ENCODE measurements around the gene LRIG1. TPM values are rescaled to one million over a fixed set of nuclear protein-coding genes. Genes with fewer than 3 reads are reported as not detected.

LRIG1 gene
- total RNA-seq, 1 experiment from 2014 or later, result 52.4 TPM

DNA sequence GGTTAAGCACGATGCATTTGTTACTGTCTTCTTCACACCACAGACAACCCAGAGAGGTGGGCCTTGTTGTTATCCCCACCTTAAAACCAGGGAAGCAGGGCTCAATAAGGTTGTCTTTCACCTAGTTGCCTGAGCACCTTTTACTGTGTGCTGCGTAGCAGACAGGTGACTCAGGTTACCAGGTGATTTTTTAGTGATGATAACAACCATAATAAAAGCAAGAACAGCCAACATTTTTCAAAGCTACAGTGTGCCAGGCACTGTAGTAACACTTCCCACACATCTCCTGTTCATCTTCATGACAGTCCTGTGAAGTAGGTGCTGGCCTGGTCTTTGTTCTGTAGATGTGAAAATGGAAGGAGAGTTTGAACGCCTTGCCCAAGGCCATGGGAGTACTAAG lies 147.8 kb downstream of the LRIG1 start:
- Histone ChIP-seq H3K4me2 (ENCODE audit: low read depth, low read length, poor library complexity, severe bottlenecking) (no peak overlapping the region), H4K20me1 (ENCODE audit: insufficient read depth, low read depth, low read length) (no peaks in the 10 kb centered on the region), H2AFZ (ENCODE audit: low read length) (no peak overlapping the region), H3K27me3 (ENCODE audit: low read length) (no peaks in the 10 kb centered on the region), H3K79me2 (ENCODE audit: low read length) (no peaks in the 10 kb centered on the region), H3K4me3 (ENCODE audit: low read length) (no peak overlapping the region), H3K27ac (ENCODE audit: low read length) (no peak overlapping the region), H3K9me2 (replicated peaks; ENCODE audit: insufficient read depth, low read length) (no peaks in the 10 kb centered on the region), H3K4me1 (ENCODE audit: low read length) (no peaks in the 10 kb centered on the region), H3K36me3 (ENCODE audit: insufficient read depth, low read length) (no peaks in the 10 kb centered on the region), H3K9ac (ENCODE audit: low read length) (no peak overlapping the region), H3K9me3 (ENCODE audit: low read length) (no peaks in the 10 kb centered on the region)
- DNase-seq, result no peak

DNA sequence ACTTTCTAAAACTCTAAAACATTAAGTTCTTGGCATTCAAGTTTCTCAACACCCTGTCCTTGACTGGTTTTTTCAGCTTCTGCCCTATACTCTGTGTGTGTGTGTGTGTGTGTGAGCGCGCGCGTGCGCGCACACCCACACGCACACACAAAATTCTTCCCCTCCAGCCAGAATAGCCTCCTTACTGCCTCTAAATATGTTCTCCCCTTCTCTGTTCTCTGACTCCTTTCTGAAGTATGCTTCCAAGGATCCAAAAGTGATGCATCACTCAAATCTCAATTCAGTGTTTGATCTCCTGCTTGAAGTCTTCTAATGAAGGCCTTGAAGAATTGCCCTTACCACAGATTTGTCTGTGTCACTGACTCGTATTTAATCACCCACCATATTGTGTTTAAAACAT lies 150.2 kb downstream of the LRIG1 start:
- no peaks in the 10 kb centered on the region for H3K79me2 ChIP-seq (ENCODE audit: low read length)
- H4K20me1 ChIP-seq (ENCODE audit: insufficient read depth, low read depth, low read length), result no peaks in the 10 kb centered on the region
- H3K27ac ChIP-seq (ENCODE audit: low read length), result no peak overlapping the region
- H3K9me2 ChIP-seq (replicated peaks; ENCODE audit: insufficient read depth, low read length), result no peaks in the 10 kb centered on the region
- no peaks in the 10 kb centered on the region for H3K27me3 ChIP-seq (ENCODE audit: low read length)
- H3K4me2 ChIP-seq (ENCODE audit: low read depth, low read length, poor library complexity, severe bottlenecking), result no peak overlapping the region
- H3K4me1 ChIP-seq (ENCODE audit: low read length), result no peaks in the 10 kb centered on the region
- H3K4me3 ChIP-seq (ENCODE audit: low read length), result no peak overlapping the region
- no peak for DNase-seq
- H3K36me3 ChIP-seq (ENCODE audit: insufficient read depth, low read length), result no peaks in the 10 kb centered on the region
- no peak overlapping the region for H3K9ac ChIP-seq (ENCODE audit: low read length)
- no peaks in the 10 kb centered on the region for H3K9me3 ChIP-seq (ENCODE audit: low read length)
- H2AFZ ChIP-seq (ENCODE audit: low read length), result no peak overlapping the region

DNA sequence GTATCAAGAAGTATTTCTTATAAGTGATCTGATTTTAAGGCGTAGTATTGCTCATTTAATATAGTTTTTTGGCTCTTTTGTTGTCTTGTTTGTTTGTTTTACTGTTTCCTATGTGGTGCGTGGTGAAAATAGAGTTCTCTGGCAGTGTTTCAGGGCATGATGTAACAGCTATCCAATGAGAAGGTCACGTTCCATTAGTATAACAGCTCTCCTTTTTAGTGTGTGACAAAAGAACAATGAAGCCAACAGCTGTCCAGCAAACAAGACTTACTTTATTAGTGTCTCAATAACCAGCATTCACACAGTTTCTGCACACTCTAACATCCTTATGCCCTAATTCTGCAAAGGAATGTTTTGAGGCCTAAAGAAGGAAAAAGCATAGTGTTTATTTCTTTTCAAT lies 152.1 kb downstream of the LRIG1 start:
- Histone ChIP-seq H3K9ac (ENCODE audit: low read length) (no peak overlapping the region), H3K79me2 (ENCODE audit: low read length) (no peaks in the 10 kb centered on the region), H3K27ac (ENCODE audit: low read length) (no peak overlapping the region), H3K27me3 (ENCODE audit: low read length) (no peaks in the 10 kb centered on the region), H3K9me2 (replicated peaks; ENCODE audit: insufficient read depth, low read length) (no peaks in the 10 kb centered on the region), H3K4me1 (ENCODE audit: low read length) (no peaks in the 10 kb centered on the region), H3K4me3 (ENCODE audit: low read length) (no peak overlapping the region), H3K36me3 (ENCODE audit: insufficient read depth, low read length) (no peaks in the 10 kb centered on the region), H3K4me2 (ENCODE audit: low read depth, low read length, poor library complexity, severe bottlenecking) (no peak overlapping the region), H3K9me3 (ENCODE audit: low read length) (no peaks in the 10 kb centered on the region), H4K20me1 (ENCODE audit: insufficient read depth, low read depth, low read length) (no peaks in the 10 kb centered on the region), H2AFZ (ENCODE audit: low read length) (no peak overlapping the region)
- no peak for DNase-seq

DNA sequence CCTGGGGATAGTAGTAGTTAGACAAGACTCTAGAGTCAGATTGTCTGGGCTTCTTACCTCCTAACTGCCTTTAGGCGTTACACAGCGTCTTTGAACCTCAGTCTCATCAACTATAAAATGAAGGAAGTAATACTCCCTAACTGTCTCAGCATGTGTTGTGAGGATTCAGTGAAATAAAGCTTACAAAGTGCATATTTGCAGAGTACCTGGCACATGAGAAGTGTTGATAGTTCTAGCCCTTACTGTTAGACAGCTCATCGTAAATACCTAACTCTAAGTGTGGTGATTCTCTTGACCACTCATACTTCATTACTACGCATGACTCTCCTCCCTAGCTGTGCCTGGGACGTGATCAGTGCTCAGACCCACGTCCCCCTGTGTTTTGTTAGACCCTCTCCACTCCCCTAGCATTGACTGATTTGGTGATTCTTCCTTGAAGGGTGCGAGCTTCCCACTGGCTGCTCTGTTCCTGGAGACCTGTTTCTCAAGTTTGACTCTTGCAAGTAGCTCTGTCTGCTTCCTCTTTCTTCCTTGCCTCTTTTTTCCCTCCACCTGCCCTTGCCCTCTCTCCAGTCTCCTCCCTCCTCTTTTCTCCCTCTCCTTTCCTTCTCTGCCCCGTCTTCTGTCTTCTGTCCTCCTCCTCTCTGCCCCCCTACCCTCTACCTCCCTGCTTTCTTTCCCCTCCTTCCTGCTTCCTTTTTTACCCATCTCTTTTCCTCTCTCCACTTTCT lies 155.8 kb downstream of the LRIG1 start:
- no peaks in the 10 kb centered on the region for H3K9me2 ChIP-seq (replicated peaks; ENCODE audit: insufficient read depth, low read length)
- H3K4me1 ChIP-seq (ENCODE audit: low read length), result no peaks in the 10 kb centered on the region
- no peak overlapping the region for H3K4me3 ChIP-seq (ENCODE audit: low read length)
- H3K4me2 ChIP-seq (ENCODE audit: low read depth, low read length, poor library complexity, severe bottlenecking), result no peak overlapping the region
- DNase-seq, result no peak
- H3K9ac ChIP-seq (ENCODE audit: low read length), result no peak overlapping the region
- no peaks in the 10 kb centered on the region for H4K20me1 ChIP-seq (ENCODE audit: insufficient read depth, low read depth, low read length)
- no peak overlapping the region for H3K27ac ChIP-seq (ENCODE audit: low read length)
- no peaks in the 10 kb centered on the region for H3K27me3 ChIP-seq (ENCODE audit: low read length)
- no peaks in the 10 kb centered on the region for H3K79me2 ChIP-seq (ENCODE audit: low read length)
- no peaks in the 10 kb centered on the region for H3K9me3 ChIP-seq (ENCODE audit: low read length)
- no peak overlapping the region for H2AFZ ChIP-seq (ENCODE audit: low read length)
- no peaks in the 10 kb centered on the region for H3K36me3 ChIP-seq (ENCODE audit: insufficient read depth, low read length)

DNA sequence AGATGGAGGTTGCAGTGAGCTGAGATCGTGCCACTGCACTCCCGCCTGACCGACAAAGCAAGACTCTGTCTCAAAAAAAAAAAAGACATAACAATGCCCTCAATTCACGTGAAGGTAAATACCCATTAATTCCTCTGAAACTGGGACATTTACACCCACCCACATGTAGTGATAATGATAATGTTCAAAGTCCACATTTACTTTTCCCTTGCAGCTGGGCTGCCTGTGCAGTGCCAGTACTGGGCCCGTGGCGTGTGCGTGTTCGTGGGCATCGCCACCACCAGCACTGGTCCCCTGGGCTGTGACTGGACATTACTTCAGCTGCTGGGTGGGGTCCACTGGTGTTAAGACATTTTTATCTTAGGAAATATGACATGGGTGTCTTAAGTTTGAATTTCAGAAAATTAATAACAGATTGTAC lies 156.4 kb downstream of the LRIG1 start:
- Histone ChIP-seq H3K4me3 (ENCODE audit: low read length) (no peak overlapping the region), H3K27ac (ENCODE audit: low read length) (no peak overlapping the region), H3K9ac (ENCODE audit: low read length) (no peak overlapping the region), H3K4me1 (ENCODE audit: low read length) (no peaks in the 10 kb centered on the region), H3K9me3 (ENCODE audit: low read length) (no peaks in the 10 kb centered on the region), H3K4me2 (ENCODE audit: low read depth, low read length, poor library complexity, severe bottlenecking) (no peak overlapping the region), H2AFZ (ENCODE audit: low read length) (no peak overlapping the region), H3K79me2 (ENCODE audit: low read length) (no peaks in the 10 kb centered on the region), H3K9me2 (replicated peaks; ENCODE audit: insufficient read depth, low read length) (no peaks in the 10 kb centered on the region), H3K27me3 (ENCODE audit: low read length) (no peaks in the 10 kb centered on the region), H3K36me3 (ENCODE audit: insufficient read depth, low read length) (no peaks in the 10 kb centered on the region), H4K20me1 (ENCODE audit: insufficient read depth, low read depth, low read length) (no peaks in the 10 kb centered on the region)
- DNase-seq, result no peak

DNA sequence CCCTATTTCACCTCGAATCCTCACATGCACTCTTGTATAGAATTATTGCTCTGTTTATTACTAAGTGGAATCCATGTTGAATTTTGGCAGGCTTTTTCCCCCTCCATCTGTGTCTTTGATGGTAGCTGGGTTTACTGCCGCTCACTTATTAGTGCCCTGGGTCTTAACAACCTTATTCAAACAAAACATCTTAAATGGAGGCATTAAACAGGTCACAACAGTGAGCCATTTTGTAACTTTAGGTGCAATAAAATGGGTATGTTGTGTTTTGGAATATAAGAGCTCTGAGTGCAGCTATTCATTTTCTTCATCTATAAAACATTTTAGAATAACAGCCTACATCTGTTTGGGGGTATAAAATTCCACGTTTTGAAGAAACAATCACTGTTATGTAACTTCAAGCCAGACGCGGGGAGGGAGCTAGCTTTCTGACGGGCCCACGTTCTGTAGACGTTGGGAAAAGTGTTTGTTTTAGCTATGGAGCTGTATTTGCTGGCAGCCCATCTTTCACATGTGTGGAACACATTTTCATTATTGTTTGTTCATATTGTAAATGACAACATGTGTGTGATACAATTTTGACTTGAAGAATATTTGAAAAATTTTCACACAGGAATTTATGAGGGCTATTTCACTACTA lies 158.0 kb downstream of the LRIG1 start:
- H3K4me2 ChIP-seq (ENCODE audit: low read depth, low read length, poor library complexity, severe bottlenecking), result no peak overlapping the region
- no peaks in the 10 kb centered on the region for H4K20me1 ChIP-seq (ENCODE audit: insufficient read depth, low read depth, low read length)
- no peaks in the 10 kb centered on the region for H3K36me3 ChIP-seq (ENCODE audit: insufficient read depth, low read length)
- H3K9ac ChIP-seq (ENCODE audit: low read length), result no peak overlapping the region
- H3K9me2 ChIP-seq (replicated peaks; ENCODE audit: insufficient read depth, low read length), result no peaks in the 10 kb centered on the region
- H3K27me3 ChIP-seq (ENCODE audit: low read length), result no peaks in the 10 kb centered on the region
- H3K9me3 ChIP-seq (ENCODE audit: low read length), result no peaks in the 10 kb centered on the region
- no peak overlapping the region for H3K27ac ChIP-seq (ENCODE audit: low read length)
- no peak for DNase-seq
- no peak overlapping the region for H2AFZ ChIP-seq (ENCODE audit: low read length)
- H3K79me2 ChIP-seq (ENCODE audit: low read length), result no peaks in the 10 kb centered on the region
- H3K4me3 ChIP-seq (ENCODE audit: low read length), result no peak overlapping the region
- H3K4me1 ChIP-seq (ENCODE audit: low read length), result no peaks in the 10 kb centered on the region

DNA sequence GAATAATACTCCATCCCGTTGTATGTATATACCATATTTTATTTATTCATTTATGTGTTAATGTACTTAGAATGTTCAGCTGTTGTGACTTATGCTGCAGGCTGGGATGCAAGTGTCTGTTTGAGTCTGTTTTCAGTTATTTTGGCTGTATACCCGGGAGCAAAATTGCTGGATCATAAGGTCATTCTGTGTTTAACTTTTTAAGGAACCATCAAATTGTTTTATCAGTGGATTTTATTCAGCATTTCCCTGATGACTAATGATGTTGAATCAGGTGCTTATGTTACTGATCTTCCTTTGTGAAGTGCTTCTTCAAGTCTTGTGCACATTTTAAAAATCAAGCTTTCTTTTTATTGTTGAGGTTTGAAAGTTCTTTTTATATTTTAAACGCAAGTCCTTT lies 161.9 kb downstream of the LRIG1 start:
- DNase-seq, result no peak
- H3K4me3 ChIP-seq (ENCODE audit: low read length), result no peak overlapping the region
- no peaks in the 10 kb centered on the region for H3K27me3 ChIP-seq (ENCODE audit: low read length)
- H4K20me1 ChIP-seq (ENCODE audit: insufficient read depth, low read depth, low read length), result peaks cover 14% of the 10 kb centered on the region
- no peaks in the 10 kb centered on the region for H3K9me3 ChIP-seq (ENCODE audit: low read length)
- no peaks in the 10 kb centered on the region for H3K9me2 ChIP-seq (replicated peaks; ENCODE audit: insufficient read depth, low read length)
- H2AFZ ChIP-seq (ENCODE audit: low read length), result no peak overlapping the region
- no peak overlapping the region for H3K9ac ChIP-seq (ENCODE audit: low read length)
- H3K36me3 ChIP-seq (ENCODE audit: insufficient read depth, low read length), result no peaks in the 10 kb centered on the region
- no peak overlapping the region for H3K4me2 ChIP-seq (ENCODE audit: low read depth, low read length, poor library complexity, severe bottlenecking)
- no peaks in the 10 kb centered on the region for H3K79me2 ChIP-seq (ENCODE audit: low read length)
- H3K4me1 ChIP-seq (ENCODE audit: low read length), result no peaks in the 10 kb centered on the region
- no peak overlapping the region for H3K27ac ChIP-seq (ENCODE audit: low read length)

DNA sequence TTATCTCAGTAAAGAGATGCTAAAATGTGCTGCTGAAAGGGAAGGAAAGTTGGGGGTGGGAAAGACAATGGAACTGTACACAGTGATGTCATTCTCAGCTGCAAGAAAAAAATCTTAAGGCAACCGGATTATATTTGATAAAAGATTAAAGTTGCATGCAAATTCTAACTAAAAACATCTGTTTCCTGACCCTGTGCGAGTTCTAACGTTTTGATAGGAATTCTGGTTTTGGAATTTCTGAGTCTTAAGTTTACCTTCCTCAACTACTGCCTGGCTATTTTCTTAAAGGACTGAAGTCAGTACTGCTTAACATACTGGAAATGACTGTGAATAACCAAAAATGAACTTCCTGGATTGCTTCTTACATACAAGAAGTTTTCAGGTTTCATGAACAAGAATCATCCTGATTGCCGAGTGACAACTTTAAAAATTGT lies 164.5 kb downstream of the LRIG1 start:
- Histone ChIP-seq H2AFZ (ENCODE audit: low read length) (no peak overlapping the region), H3K79me2 (ENCODE audit: low read length) (no peaks in the 10 kb centered on the region), H3K36me3 (ENCODE audit: insufficient read depth, low read length) (no peaks in the 10 kb centered on the region), H3K9ac (ENCODE audit: low read length) (no peak overlapping the region), H3K9me3 (ENCODE audit: low read length) (no peaks in the 10 kb centered on the region), H3K4me2 (ENCODE audit: low read depth, low read length, poor library complexity, severe bottlenecking) (no peak overlapping the region), H3K27me3 (ENCODE audit: low read length) (no peaks in the 10 kb centered on the region), H3K4me3 (ENCODE audit: low read length) (no peak overlapping the region), H4K20me1 (ENCODE audit: insufficient read depth, low read depth, low read length) (peaks cover 26% of the 10 kb centered on the region), H3K27ac (ENCODE audit: low read length) (no peak overlapping the region), H3K4me1 (ENCODE audit: low read length) (no peaks in the 10 kb centered on the region), H3K9me2 (replicated peaks; ENCODE audit: insufficient read depth, low read length) (no peaks in the 10 kb centered on the region)
- DNase-seq, result no peak

Measured in Karpas-422 (cell line).